GM12801 (cell line): ENCODE data around the gene VRK2.

Experiments used
- TF ChIP-seq, protein P1 (sequence below): IDR thresholded peaks from one replicate; pipeline ENCODE4 v1.5.1; 2011; ENCODE audit warnings: control low read depth; ENCODE audit not compliant: insufficient read length; ENCODE audit errors: extremely low read depth

The VRK2 gene

DNA sequence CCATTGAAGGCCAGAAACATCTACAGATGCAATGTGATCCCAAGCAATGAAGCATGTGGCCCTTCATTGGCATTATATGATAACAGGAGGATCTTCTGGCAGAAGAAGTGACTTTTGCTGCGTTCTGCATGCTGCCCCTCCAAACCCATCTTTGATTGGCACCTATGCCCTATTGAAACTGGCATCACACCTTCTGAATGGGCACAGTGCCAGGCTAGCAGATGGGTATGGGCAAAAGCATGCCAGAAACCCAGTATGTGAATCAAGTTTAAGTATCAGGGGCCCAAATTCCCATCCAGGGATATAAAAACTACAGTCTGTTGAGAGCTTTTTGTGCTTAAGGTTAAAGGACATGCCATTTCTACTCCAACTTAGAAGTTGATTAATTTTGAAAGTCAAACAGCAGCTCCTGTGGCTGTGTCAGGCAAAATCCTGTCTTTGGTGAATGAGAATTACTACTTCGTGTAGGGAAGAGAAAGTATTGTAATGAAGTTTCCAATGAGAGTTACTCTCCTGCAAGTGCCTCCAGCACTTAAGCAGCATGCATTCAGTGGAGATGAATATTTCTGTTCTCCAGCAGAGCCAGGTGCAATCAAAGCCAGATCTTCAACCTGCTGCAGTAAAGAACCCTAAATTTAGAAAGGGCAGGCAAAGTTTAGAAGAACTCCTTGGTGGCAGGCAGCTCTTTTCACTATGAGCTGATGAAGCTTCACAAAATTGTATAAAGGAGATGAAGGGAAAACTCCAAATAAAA is 8.6 kb downstream of the VRK2 start:
- TF ChIP-seq, protein P1, sequence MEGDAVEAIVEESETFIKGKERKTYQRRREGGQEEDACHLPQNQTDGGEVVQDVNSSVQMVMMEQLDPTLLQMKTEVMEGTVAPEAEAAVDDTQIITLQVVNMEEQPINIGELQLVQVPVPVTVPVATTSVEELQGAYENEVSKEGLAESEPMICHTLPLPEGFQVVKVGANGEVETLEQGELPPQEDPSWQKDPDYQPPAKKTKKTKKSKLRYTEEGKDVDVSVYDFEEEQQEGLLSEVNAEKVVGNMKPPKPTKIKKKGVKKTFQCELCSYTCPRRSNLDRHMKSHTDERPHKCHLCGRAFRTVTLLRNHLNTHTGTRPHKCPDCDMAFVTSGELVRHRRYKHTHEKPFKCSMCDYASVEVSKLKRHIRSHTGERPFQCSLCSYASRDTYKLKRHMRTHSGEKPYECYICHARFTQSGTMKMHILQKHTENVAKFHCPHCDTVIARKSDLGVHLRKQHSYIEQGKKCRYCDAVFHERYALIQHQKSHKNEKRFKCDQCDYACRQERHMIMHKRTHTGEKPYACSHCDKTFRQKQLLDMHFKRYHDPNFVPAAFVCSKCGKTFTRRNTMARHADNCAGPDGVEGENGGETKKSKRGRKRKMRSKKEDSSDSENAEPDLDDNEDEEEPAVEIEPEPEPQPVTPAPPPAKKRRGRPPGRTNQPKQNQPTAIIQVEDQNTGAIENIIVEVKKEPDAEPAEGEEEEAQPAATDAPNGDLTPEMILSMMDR: no peak

DNA sequence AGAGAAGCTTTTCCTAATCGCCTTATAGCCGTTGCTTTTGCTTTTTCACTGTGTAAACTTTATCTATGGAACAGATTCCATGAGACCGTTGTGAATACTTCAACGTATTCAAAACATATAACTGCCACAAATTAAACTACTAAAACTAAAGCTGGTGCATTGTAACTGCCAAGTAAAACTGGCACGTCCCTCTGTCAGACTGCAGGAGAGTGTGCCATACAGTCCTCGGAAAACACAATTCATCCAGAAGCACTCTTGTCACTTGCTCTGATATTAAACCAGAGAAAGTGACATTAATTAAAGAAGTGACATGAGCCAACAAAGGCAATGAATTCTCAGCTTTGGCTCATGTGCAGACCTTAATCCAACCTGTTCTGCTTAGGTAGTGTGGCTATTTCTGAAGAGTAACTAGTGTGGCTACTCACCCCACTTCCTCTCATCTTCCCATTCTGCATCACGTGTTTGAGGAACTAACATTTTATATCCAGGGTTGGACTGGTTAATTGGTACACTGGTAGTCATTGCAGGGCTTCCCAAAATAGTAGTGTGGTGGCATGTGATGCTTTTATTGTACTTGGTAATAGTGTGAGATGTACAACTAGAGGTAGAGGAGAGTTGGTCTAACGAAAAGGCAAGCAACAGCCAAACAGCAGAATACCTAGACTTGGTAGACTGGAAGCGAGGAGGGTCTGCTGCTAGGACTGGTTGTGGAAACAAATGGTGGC is 9.7 kb downstream of the VRK2 start:
- TF ChIP-seq, protein P1: no peak

DNA sequence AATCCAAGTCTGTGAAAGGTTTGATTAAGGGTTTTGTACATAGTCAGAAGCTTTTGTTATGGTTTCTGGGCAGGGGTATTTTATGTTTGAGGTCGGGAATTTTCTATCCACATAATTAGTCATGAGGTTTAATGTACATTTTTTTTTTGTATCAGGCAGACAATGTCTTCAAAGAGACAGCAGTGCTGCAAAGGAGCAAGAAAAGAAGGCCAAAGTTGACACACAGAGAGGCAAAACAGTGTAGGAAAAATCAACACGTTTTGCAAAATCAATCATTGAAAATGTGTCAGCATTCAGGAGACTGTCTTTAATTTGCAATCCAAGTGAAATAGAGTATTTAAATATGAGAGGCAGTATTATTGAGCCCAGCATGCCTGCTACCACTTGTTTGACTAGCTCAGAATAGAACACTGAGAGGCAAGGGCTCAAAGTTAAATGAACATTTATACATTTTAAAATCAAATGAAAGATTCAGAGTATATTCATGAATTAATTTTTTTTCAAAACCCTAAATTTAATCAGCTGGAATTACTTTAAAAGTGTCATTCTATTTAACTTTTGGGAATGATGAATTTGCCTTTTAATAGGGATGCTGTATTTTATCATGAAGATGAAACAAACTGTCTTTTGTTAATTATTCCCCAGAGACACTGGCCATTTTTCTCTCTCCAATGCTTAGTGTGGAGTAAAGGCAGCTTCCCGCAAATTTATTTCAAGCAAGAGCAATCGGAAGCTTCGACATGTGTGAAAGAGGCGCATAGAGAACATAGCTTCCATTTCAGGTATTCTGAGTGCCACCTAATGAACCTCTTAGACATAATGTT is 11.3 kb downstream of the VRK2 start:
- TF ChIP-seq, protein P1: no peak

DNA sequence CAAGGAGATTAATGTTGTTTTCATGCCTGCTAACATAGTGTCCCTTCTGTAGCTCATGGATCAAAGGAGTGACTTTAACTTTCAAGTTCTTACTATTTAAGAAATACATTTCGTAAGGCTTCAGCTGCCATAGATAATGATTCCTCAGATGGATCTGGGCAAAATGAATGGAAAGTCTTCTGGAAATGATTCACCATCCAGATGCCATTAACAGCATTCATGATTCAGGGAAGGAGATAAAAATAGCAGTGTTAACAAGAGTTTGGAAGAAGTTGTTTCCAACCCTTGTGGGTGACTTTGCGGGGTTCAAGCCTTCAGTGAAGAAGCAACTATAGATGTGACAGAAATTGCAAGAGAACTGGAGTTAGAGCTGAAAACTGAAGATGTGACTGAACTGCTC is 17.0 kb downstream of the VRK2 start:
- TF ChIP-seq, protein P1: no peak

DNA sequence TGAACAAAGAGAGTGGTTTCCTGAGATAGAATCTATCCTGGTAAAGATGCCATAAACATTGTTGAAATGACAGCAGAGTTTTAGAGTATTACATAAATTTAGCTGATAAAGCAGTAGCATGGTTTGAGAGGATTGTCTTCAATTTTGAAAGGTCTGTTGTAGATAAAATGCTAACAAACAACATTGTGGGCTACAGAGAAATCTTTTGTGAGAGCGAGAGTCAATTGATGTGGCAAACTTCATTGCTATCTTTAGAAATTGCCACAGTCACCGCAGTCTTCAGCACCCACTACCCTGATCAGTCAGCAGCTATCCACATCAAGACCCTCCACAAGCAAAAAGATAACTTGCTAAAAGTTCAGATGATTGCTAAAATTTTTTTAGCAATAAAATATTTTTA is 17.5 kb downstream of the VRK2 start:
- TF ChIP-seq, protein P1: no peak

DNA sequence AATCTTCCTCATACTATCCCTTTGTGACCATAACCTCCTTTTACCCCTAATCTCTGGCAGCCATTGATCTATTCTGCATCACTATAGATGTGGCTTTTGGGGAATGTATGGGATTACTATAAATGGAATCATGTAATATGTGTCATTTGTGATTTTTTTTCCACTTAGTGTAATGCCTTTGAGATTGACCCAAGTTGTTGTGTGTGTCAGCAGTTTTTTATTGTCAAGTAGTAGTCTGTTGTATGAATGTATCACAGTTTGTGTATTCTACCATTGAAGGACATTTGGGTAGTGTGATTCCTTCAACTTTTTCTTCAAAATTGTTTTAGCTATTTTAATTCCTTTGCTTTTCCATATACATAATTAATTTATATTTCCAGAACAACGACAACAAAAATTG is 18.6 kb downstream of the VRK2 start:
- TF ChIP-seq, protein P1: no peak

DNA sequence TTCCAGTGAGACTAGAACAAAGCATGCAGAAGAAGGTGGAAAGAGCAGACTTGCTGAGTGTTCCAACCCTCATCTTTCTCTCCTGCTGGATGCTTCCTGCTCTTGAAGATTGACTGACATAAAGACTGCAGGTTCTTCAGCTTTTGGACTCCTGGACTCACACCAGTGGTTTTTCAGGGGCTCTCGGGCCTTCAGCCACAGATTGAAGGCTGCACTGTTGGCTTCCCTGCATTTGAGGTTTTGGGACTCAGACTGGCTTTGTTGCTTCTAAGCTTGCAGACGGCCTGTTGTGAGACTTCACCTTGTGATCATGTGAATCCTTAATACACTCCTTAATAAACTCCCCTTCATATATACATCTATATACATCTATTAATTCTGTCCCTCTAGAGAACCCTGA is 20.4 kb downstream of the VRK2 start:
- TF ChIP-seq, protein P1: no peak
